Stomach (tissue), 4 donors: Measurements from ENCODE around the gene GPR139.

Experiments
- EP300 ChIP-seq: sonication (generic); formaldehyde crosslinking; IDR thresholded peaks from one replicate; pipeline ENCODE4 v1.6.1; 2017; ENCODE audit warnings: antibody characterized with exemption
- POLR2A ChIP-seq, 4 donors: fragments of 450-650 bp; IDR thresholded peaks; one replicate each; pipeline ENCODE4 v1.6.1; 2016; ENCODE audit warnings: antibody characterized with exemption in 4 of 4, control low read depth in 2 of 4, mild to moderate bottlenecking in 1 of 4, moderate library complexity in 1 of 4
- POLR2AphosphoS5 ChIP-seq, 3 donors: sonication (generic); formaldehyde crosslinking; IDR thresholded peaks; one replicate each; pipeline ENCODE4 v1.6.1; 2016; ENCODE audit warnings: antibody characterized with exemption in 3 of 3
- TF ChIP-seq, protein P1 (sequence below), 7 experiments: fragments of 450-650 bp in 4 of 7; fragments of 200-600 bp in 3 of 7; sonication (generic) in 3 of 7; IDR thresholded peaks; one replicate each; pipeline ENCODE4 v1.5.1; 2016 to 2019; ENCODE audit warnings: antibody characterized with exemption in 7 of 7, control low read depth in 2 of 7, mild to moderate bottlenecking in 1 of 7

DNA sequence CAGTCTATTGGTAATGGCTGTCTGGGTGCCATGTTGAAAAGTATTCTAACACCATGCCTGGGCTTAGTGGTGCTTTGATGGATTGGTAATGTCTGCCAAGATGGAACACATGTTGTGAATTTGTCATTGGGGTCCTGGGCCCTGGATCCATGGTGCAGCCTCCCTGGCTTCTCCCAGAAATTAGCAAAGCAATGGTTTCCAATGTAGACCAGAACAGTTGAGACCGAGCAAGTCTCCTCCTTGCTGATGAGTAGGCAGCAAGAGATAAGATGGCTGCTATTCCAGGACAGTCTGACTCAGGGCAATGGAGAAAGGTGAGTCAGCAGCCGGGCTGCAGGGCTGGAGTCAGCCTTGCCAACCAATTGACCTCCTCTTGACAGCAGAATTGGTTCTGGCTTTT, 30.8 kb downstream of the GPR139 start:
- TF ChIP-seq, protein P1, sequence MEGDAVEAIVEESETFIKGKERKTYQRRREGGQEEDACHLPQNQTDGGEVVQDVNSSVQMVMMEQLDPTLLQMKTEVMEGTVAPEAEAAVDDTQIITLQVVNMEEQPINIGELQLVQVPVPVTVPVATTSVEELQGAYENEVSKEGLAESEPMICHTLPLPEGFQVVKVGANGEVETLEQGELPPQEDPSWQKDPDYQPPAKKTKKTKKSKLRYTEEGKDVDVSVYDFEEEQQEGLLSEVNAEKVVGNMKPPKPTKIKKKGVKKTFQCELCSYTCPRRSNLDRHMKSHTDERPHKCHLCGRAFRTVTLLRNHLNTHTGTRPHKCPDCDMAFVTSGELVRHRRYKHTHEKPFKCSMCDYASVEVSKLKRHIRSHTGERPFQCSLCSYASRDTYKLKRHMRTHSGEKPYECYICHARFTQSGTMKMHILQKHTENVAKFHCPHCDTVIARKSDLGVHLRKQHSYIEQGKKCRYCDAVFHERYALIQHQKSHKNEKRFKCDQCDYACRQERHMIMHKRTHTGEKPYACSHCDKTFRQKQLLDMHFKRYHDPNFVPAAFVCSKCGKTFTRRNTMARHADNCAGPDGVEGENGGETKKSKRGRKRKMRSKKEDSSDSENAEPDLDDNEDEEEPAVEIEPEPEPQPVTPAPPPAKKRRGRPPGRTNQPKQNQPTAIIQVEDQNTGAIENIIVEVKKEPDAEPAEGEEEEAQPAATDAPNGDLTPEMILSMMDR (IDR thresholded peaks at IDR 0.05): no peak
- no peak for TF ChIP-seq POLR2AphosphoS5 (IDR thresholded peaks at IDR 0.05)
- TF ChIP-seq EP300: no peak
- TF ChIP-seq POLR2A (IDR thresholded peaks at IDR 0.05): no peak
